ENCODE results near the gene HDAC3. TPM values are rescaled to one million over a fixed set of nuclear protein-coding genes. Genes with fewer than 3 reads are reported as not detected.

Gene HDAC3
- total RNA-seq, 1 experiment from 2014 or later, result 76.0 TPM

DNA sequence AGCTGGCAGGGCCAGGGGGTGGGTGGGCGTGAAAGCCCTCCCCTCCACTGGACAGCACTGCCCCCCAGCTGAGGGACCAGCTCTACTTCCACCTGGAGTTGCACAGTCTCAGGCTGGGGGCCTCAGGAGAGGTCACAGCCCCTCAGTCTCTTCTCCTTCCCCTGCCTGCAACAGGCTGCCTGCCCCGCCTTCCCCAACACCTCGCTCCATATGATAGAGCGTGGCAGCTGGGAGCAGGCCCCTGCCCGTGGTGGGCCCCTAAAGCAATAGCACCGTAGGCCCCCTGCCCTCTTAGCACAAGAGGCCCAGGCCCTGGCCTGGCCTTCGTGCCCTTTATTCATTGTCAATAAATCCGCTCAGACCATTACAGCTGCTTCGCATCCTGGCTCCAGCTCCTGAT is 4.0 kb upstream of the HDAC3 start:
- H3K79me2 ChIP-seq (ENCODE audit: low read depth), result peaks cover 9% of the 10 kb centered on the region
- TF ChIP-seq EZH2 (IDR thresholded peaks at IDR 0.05; ENCODE audit: low read depth) (no peak), CTCF (conservative IDR thresholded peaks at IDR 0.05) (no peak)
- peaks cover 24% of the 10 kb centered on the region for H3F3A ChIP-seq (ENCODE audit: insufficient read depth, low read depth)
- ChIA-PET POLR2A (ENCODE audit: unreplicated experiment) (no interaction called here), CTCF (no interaction called here)
- peaks cover 4% of the 10 kb centered on the region; the same call in 1 of the 2 replicates for H4K20me1 ChIP-seq (ENCODE audit: insufficient read depth)
- intact Hi-C loops (cut with micrococcal nuclease; ENCODE audit: unreplicated experiment), result no loop called here
- H3K36me3 ChIP-seq (ENCODE audit: low read depth), result no peaks in the 10 kb centered on the region
- DNase-seq, result no peak
- H3K4me3 ChIP-seq, result no peak overlapping the region
- H3K9me3 ChIP-seq (ENCODE audit: insufficient read depth, low read depth), result no peaks in the 10 kb centered on the region
- no peak overlapping the region for H3K4me2 ChIP-seq
- peaks cover 28% of the 10 kb centered on the region for H3K4me1 ChIP-seq (replicated peaks; ENCODE audit: insufficient read depth)
- H3K9me2 ChIP-seq (ENCODE audit: insufficient read depth), result no peaks in the 10 kb centered on the region
- BruUV-seq (replicated peaks), result no TSS peak
- no peak overlapping the region for H3K27ac ChIP-seq
- no peak overlapping the region for H2AFZ ChIP-seq
- H3K27me3 ChIP-seq (ENCODE audit: insufficient read depth, low read depth), result no peaks in the 10 kb centered on the region

DNA sequence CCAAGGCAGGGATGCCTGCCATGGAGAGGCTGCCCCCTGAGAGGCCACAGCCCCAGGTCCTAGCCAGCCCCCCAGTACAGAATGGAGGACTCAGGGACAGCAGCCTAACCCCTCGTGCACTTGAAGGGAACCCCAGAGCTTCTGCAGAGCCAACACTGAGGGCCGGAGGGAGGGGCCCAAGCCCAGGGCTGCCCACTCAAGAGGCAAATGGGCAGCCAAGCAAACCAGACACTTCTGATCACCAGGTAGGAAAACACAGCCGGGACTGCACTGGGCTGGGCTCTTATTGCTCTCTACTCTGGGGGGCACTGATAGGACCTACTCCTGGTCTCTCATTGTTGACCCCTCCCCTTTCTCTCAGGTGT is 3.4 kb upstream of the HDAC3 start:
- Histone ChIP-seq H3K9me2 (ENCODE audit: insufficient read depth) (no peaks in the 10 kb centered on the region), H4K20me1 (ENCODE audit: insufficient read depth) (peaks cover 10% of the 10 kb centered on the region; the same call in 1 of the 2 replicates), H3K27ac (no peak overlapping the region), H3K4me2 (no peak overlapping the region), H3K4me1 (replicated peaks; ENCODE audit: insufficient read depth) (peaks cover 35% of the 10 kb centered on the region), H3F3A (ENCODE audit: insufficient read depth, low read depth) (peaks cover 24% of the 10 kb centered on the region), H3K36me3 (ENCODE audit: low read depth) (no peaks in the 10 kb centered on the region), H3K79me2 (ENCODE audit: low read depth) (peaks cover 16% of the 10 kb centered on the region), H2AFZ (no peak overlapping the region), H3K9me3 (ENCODE audit: insufficient read depth, low read depth) (no peaks in the 10 kb centered on the region), H3K27me3 (ENCODE audit: insufficient read depth, low read depth) (no peaks in the 10 kb centered on the region), H3K4me3 (no peak overlapping the region)
- DNase-seq, result no peak
- no TSS peak for BruUV-seq (replicated peaks)
- TF ChIP-seq CTCF (conservative IDR thresholded peaks at IDR 0.05), result no peak
- TF ChIP-seq EZH2 (IDR thresholded peaks at IDR 0.05; ENCODE audit: low read depth), result no peak
- intact Hi-C loops (cut with micrococcal nuclease; ENCODE audit: unreplicated experiment), result no loop called here
- ChIA-PET POLR2A (ENCODE audit: unreplicated experiment) (no interaction called here), CTCF (interaction anchor here (0.6 kb wide), 1 partner anchor 1046 kb away, joined by 5 read pairs; the partner anchor contains the start of gene FGF1)

DNA sequence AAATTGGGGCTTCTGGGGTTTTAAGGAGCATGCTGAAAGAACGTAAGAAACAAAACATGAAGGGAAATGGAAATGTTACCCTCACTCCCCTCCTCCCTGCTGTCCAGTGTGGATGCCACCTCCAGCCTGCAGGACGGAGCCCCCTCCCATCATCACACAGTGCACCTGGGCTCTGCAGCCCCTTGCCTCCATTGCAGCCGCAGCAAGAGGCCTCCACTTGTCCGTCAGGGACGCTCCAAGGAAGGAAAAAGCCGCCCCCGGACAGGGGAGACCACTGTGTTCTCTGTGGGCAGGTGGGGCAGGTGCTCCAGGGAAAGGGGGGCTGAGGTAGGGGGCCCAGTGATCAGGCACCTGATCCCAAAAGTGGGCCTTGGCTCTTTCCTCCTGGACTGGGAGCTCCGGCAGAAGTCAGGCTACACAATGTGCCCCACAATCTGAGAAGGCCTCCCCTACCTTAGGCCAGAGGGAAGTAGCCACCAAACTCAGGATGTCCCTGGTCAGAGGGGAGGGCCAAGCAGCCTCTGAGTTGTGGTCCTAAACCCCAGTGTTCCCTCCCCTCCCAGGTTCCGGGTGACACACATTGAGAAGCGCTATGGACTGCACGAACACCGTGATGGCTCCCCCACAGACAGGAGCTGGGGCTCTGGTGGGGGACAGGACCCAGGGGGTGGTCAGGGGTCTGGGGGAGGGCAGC is 2.9 kb upstream of the HDAC3 start:
- peaks cover 24% of the 10 kb centered on the region for H3F3A ChIP-seq (ENCODE audit: insufficient read depth, low read depth)
- peaks cover 35% of the 10 kb centered on the region for H3K4me1 ChIP-seq (replicated peaks; ENCODE audit: insufficient read depth)
- ChIA-PET CTCF (interaction anchor here (0.6 kb wide), 1 partner anchor 1046 kb away, joined by 5 read pairs; the partner anchor contains the start of gene FGF1), POLR2A (ENCODE audit: unreplicated experiment) (no interaction called here)
- H4K20me1 ChIP-seq (ENCODE audit: insufficient read depth), result peaks cover 15% of the 10 kb centered on the region; the same call in 1 of the 2 replicates
- H3K79me2 ChIP-seq (ENCODE audit: low read depth), result peaks cover 21% of the 10 kb centered on the region
- no peak overlapping the region for H3K27ac ChIP-seq
- H3K4me2 ChIP-seq, result no peak overlapping the region
- intact Hi-C loops (cut with micrococcal nuclease; ENCODE audit: unreplicated experiment), result no loop called here
- no peaks in the 10 kb centered on the region for H3K9me2 ChIP-seq (ENCODE audit: insufficient read depth)
- no peaks in the 10 kb centered on the region for H3K27me3 ChIP-seq (ENCODE audit: insufficient read depth, low read depth)
- no peak for DNase-seq
- H3K4me3 ChIP-seq, result no peak overlapping the region
- no peaks in the 10 kb centered on the region for H3K9me3 ChIP-seq (ENCODE audit: insufficient read depth, low read depth)
- no peak overlapping the region for H2AFZ ChIP-seq
- H3K36me3 ChIP-seq (ENCODE audit: low read depth), result no peaks in the 10 kb centered on the region
- BruUV-seq (replicated peaks), result no TSS peak
- no peak for TF ChIP-seq CTCF (conservative IDR thresholded peaks at IDR 0.05)
- no peak for TF ChIP-seq EZH2 (IDR thresholded peaks at IDR 0.05; ENCODE audit: low read depth)

Data from PC-9 (cell line).